LHCN-M2 (cell line): ENCODE data around the gene DHCR7. TPM values are rescaled to one million over a fixed set of nuclear protein-coding genes. Genes with fewer than 3 reads are reported as not detected.
"Not testable (repeated sequence)": the region's sequence is repeated elsewhere in the genome, so short reads cannot be mapped to it uniquely, and the experiment has no call there.

ENCODE experiments used
- DNase-seq: peaks from one replicate; pipeline ENCODE4 v3.0.0-alpha.2; 2012; ENCODE audit warnings: low read depth
- total RNA-seq: library from RNA; depleted of rRNA; stranded (reverse); fragments of >200 nt; gene quantifications from 2 replicates; pipeline ENCODE4 v1.2.3, GENCODE V29; 2014

DHCR7 gene
- total RNA-seq, 1 experiment from 2014 or later = 36.2 TPM

DNA sequence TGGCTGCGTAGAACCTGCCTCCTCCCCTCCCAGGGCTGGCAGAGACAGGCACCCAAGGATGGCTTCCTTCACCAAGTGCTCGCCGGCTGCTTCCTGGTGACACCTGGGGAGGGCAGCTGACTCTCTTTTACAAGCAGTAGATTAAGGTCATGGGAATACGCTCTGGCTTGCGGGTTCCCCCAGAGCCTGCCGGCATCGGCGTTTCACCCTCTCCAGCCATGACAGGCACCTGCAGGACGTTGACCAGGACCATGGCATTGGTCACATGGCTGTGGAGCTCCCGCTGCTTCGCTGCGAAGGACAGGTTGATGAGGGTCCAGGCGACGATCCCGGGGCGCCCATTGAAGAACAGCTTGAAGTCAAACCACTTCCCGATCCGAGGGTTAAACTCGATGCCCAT lies 9.5 kb downstream of the DHCR7 start:
- DNase-seq = no peak

DNA sequence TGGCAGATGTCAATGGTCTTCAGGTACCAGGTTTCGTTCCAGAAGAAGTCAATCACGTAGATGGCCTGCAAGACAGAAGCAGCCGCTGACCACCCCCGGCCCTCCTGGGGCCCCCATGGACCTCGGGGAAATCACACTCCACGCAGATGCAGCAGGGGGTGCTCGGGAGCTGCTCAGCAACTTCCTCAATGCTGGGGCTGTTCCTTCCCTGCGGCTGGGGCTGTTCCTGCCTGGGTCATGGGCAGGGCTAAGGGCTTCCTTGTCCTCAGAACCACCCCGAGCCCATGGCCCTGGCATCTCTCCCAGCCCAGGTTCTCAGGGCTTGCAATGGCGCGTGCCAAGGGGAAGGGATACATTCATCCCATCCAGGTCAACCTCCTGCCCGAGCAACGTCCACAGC lies 10.3 kb downstream of the DHCR7 start:
- DNase-seq = no peak

DNA sequence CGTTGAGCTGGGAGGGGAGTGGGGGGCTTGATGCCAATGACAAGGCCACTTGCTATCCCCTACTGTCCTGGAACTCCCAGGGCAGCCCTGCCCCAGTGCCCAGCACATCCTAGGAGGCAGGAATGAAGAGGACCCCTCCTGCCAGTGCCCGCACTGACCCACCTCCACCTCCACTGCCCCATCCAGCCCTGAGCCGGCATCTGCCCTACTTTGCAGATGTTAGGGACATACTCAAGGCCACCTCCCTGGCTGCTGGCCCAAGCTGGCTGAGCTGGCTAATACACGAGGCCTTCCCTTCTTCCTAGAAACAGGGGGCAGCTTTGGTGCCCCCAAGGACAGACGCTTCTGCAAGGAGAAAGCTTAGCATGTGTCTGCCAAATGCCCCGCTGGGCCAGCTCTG lies 10.8 kb downstream of the DHCR7 start:
- DNase-seq = no peak

- DNase-seq = no peak
Measured at GRCh38 chr11:71436861-71437260, 11.3 kb downstream of the DHCR7 start.

GRCh38 chr11:71435278-71435951 lies 12.8 kb downstream of the DHCR7 start:
- no peak for DNase-seq

DNA sequence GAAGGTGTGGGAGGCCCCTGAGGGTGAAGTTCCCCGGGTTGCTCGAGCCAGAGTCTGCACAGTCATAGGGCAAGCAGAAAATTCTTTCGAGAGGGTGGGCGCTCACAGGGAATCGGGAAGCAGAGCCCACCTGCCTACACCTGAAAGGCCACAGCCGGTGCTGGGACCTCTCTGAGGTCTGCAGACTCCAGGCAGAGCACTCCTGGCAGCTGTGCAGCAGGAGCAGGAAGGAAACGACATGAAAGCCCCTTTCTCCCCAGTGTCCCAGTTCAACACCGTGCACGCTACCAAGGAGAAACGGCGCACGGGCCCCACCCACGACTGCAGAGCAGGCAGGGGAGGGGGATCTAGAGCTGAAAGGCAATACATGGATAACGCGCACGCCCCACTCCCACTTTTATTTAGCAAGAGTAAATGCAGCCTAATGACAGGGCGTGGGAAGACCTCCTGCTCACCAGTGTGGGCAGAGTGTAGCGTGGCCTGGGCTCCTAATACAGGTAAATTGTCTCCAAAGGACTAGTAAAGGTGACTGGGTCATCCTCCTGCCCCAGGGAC lies 13.5 kb downstream of the DHCR7 start:
- DNase-seq = no peak

- DNase-seq = no peak
Measured at GRCh38 chr11:71433648-71434450, 14.3 kb downstream of the DHCR7 start.

GRCh38 chr11:71432761-71433647 lies 15.2 kb downstream of the DHCR7 start:
- no peak for DNase-seq

DNA sequence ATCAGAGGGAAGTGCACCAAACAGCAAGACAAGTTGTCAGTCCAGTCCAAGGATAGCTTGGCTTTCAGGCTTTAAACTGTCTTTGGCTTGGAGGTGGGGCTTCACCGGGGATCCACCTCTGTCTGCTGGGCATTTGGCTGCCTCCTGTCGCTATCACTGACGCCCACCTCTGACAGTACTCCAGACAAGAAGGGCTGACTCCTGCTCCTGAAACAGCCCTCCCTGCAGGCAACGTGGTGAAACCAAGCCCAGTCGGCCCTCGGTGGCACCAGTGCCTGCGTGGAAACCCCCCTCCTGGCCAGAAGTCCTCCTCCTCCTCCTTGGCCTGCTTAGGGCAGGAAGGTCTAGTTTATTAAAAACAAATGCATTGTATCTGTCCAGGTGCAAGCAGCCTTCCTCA lies 16.9 kb downstream of the DHCR7 start:
- DNase-seq = no peak

DNA sequence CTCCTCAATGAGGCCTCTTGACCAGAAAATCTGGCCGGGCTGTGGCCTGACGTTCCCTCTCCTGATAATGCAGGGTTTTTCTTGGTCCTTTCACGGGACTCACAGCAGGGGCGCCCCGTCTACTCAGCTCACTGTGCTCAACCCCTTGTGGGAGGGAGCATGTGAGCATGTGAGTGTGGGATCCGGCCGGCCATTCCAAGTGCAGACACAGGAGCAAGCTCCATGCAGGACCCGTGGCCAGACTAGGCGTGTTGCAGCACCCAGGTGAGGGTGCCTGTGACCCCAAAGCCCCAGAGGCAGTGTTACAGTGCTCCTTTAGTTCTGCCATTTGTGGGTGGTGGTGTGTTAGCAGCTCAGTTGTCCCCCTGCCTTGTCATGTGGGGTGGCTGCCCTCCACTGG lies 18.0 kb downstream of the DHCR7 start:
- no peak for DNase-seq

- no peak for DNase-seq
Measured at GRCh38 chr11:71429701-71430100, 18.5 kb downstream of the DHCR7 start.

- no peak for DNase-seq
Measured at GRCh38 chr11:71428861-71429435, 19.2 kb downstream of the DHCR7 start.

- DNase-seq = no peak
Measured at GRCh38 chr11:71426413-71426812, 21.8 kb downstream of the DHCR7 start.

- no peak for DNase-seq
Measured at GRCh38 chr11:71425860-71426259, 22.3 kb downstream of the DHCR7 start.

DNA sequence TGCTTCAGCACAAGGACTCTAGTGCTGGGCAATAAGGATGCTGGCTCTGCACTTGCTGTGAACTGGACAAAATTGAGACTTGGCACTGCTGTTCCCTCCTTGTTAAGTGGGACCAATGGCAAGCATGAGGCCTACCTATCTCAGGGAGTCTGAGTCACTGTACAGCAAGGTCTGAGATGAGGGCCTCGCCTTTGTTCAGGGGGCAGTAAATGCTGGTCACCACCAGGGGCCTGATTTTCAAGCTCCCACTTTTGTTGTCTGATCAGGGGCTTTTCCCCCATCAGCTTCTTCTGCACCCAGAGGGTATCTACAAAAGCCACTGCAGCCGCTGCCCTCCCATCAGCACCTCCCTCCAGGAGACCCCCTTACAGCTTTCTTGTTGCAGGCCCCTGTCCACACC lies 22.8 kb downstream of the DHCR7 start:
- DNase-seq = no peak

DNA sequence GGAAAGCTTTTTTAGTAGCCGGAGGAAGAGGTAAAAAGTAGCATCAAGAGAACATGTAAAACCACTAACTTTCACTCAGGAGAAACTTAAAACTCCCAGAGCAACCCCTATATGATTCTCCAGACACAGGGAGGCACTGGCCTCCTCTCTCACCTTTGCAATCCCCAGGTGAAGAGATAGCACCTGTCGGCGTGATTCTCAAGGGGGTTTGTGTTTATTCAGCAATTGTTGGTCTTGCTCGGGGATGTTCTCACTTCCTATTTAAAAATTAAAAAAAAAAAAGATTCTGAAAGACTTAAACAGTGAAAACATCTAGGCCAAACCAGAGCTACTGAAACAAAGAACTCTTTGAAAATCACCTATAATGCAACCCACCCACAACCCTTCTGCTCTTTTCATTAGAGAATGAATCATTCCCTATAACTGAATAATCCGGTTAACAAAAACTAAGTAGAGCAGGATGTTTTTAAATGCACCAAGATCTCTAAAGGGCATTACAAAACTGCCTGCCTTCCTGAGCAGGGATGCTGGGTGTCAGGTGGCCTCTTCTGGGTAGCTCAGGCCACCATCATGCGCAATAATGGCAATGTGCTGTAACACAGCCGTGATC lies 24.9 kb downstream of the DHCR7 start:
- DNase-seq = no peak

- DNase-seq = not testable (repeated sequence)
Measured at GRCh38 chr11:71422318-71422717, 25.9 kb downstream of the DHCR7 start.

DNA sequence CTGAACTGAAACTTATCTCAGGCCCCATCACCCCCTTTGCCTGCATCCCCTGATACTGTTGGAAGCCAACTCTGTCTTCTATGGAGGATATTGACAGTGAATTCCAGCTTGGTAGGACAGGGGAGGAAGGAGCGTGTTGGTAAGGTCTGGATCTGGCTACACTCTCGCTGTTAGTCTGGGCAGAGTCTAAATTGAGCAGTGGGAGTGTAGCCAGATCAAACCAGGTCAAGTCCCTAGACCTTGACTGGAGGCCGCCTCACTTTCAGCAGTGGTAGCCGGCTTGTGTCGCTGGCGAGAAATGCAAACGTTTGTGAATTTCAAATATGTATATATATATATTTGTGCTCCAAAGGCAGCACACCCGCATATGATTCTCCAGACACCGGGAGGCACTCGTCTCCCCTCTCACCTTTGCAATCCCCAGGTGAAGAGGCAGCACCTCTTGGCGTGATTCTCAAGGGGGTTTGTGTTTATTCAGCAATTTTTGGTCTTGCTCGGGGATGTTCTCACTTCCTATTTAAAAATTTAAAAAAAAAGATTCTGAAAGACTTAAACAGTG lies 26.7 kb downstream of the DHCR7 start:
- no peak for DNase-seq

DNA sequence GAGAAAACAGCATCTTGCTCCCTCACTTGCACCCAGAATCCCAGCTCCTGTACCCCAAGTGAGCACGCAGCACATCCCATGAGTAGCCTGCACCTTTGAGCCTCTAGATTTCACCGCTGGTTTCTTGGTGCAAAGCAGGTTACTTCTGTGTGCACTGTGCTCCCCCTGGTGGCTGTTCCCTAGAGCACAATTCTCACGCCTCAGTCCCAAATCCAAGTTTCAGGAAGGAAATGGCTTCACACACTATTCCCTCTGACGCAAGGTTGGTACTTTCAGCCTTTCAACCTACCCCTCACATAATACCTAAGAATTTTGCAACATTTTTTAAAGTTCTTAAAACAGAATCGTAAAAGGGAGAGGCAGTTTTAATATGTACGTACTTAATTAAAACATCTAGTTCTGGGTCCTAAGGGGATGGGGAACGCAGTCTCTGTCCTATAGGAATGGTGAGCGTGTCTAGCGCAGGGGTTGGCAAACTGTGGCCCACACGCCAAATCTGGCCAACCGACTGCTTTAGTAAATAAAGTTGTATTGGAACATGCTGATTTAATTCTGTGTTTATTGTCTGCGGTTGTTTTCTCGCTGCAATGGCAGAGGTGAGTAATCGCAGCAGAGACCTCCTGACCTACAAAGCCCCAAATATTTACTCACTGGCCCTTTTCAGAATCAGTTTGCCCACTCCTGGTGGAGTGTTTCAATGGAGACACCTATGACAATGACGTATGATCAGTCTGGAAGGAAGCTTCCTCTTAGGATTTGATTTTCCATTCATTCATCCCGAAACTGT lies 27.5 kb downstream of the DHCR7 start:
- DNase-seq = peak; percentile 41

DNA sequence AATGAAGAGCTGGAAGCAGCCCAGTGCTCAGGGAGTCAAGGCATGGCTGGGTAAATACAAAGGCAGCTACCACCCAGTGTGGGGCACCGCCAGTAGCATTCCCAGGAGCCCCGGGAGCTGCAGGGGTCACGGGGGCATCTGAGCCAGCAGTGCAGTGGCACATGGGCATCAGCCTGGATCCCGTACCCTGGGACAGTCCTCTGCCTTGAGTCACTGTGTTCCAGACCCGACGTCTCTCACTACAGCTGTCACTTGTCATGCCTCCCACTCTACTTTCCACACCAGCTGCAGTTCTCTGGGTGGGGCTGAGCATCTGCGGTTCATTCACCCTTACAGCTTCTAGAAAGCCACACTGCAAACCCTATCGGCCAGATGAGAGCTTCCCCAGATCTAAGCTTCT lies 29.6 kb downstream of the DHCR7 start:
- peak; percentile 84 for DNase-seq
